Heart left ventricle (tissue), 16 donors: ENCODE data around the gene DLGAP1. TPM values are rescaled to one million over a fixed set of nuclear protein-coding genes. Genes with fewer than 3 reads are reported as not detected.

ENCODE experiments used
- ATAC-seq, 4 donors: fragments of 200-7000 bp; cut with Tn5 transposase; one replicate each; pipeline ENCODE4 v1.9.1; 2020 to 2022; ENCODE audit warnings: moderate library complexity in 4 of 4, mild to moderate bottlenecking in 3 of 4, moderate number of reproducible peaks in 1 of 4
- DNase-seq, 5 donors: peaks; one replicate each; pipeline ENCODE4 v3.0.0-alpha.2; 2020
- H3K27ac ChIP-seq, 12 donors: fragments of 200-600 bp; sonication (generic) in 4 of 12; one replicate each; pipeline versions ENCODE4 v1.5.0 to v1.8.0; 2016 to 2022; ENCODE audit warnings: mild to moderate bottlenecking in 2 of 12
- H3K27me3 ChIP-seq, 9 donors: fragments of 200-600 bp; sonication (generic) in 2 of 9; one replicate each; pipeline versions ENCODE4 v1.5.1 to v1.8.0; 2016 to 2022; ENCODE audit warnings: mild to moderate bottlenecking in 3 of 9
- H3K36me3 ChIP-seq, 9 donors: fragments of 200-600 bp; sonication (generic) in 2 of 9; one replicate each; pipeline versions ENCODE4 v1.5.0 to v1.8.0; 2018 to 2022; ENCODE audit warnings: mild to moderate bottlenecking in 2 of 9
- H3K4me1 ChIP-seq, 12 donors: fragments of 200-600 bp; sonication (generic) in 4 of 12; one replicate each; pipeline versions ENCODE4 v1.5.0 to v1.8.0; 2016 to 2022; ENCODE audit warnings: mild to moderate bottlenecking in 3 of 12
- H3K4me3 ChIP-seq, 12 donors: fragments of 200-600 bp; sonication (generic) in 4 of 12; one replicate each; pipeline versions ENCODE4 v1.5.0 to v1.8.0; 2017 to 2022; ENCODE audit warnings: mild to moderate bottlenecking in 9 of 12, moderate library complexity in 4 of 12
- H3K9me3 ChIP-seq, 12 donors: fragments of 200-600 bp; sonication (generic) in 4 of 12; one replicate each; pipeline versions ENCODE4 v1.5.0 to v1.8.0; 2016 to 2022; ENCODE audit warnings: mild to moderate bottlenecking in 1 of 12
- CTCF ChIP-seq, 12 donors: fragments of 200-600 bp; sonication (generic) in 4 of 12; IDR thresholded peaks; one replicate each; pipeline versions ENCODE4 v1.5.0 to v1.8.0; 2018 to 2022; ENCODE audit warnings: antibody characterized with exemption in 12 of 12, mild to moderate bottlenecking in 5 of 12
- POLR2A ChIP-seq, 2 donors: fragments of 450-650 bp; IDR thresholded peaks; one replicate each; pipeline ENCODE4 v1.6.1; 2017; ENCODE audit warnings: antibody characterized with exemption in 2 of 2, mild to moderate bottlenecking in 2 of 2, moderate library complexity in 2 of 2
- WGBS, 4 donors: extraction: QIAGEN DNeasy Blood & Tissue Kit in 2 of 4; methylation state at CpG; one replicate each; pipeline versions ENCODE4 v1.1.5 to v1.1.7; 2013 to 2018; 5-methylcytosine and 5-hydroxymethylcytosine counted together
- intact Hi-C, 10 donors: fragments of 100-400 bp; cut with DNase I; formaldehyde crosslinking; loops; one replicate each; pipeline versions ENCODE4 v1.11.1 to v1.14.2; 2022
- polyA plus RNA-seq, 2 donors: library from polyadenylated mRNA; stranded (reverse); fragments of 200-250 nt; gene quantifications; one replicate each; pipeline ENCODE4 v1.2.3, GENCODE V29; 2013
- total RNA-seq, 9 donors: library from RNA; depleted of rRNA in 2 of 9; stranded (reverse); fragments of >200 nt in 2 of 9; fragmentation: NEBNext Ultra II Directional in 3 of 9; extraction: Animal tissue kit (Norgen Biotek cat#: 25700) in 3 of 9; gene quantifications; one replicate each; pipeline versions ENCODE4 v1.1.0 to v1.2.4, GENCODE V29; 2016 to 2023
- donor health status: ischemic (EF 13 %, LVEDD 7.1; RV severe dilation, severe dysfunction).
- donor health status: healthy with polysubstance abuse.
- donor health status: DM: no; HTN: yes; CAD: no.
- donor health status: DM: no; HTN: no; CAD: no.
- donor health status: ischemic (EF 25% LVEDD 6.9; RV normal size, moderate dysfunction).
- donor health status: ischemic (EF 25% LVEDD 5.7; RV mildly dilated, moderate dysfunction).
- donor health status: healthy.
- donor health status: DM: yes; HTN: yes; CAD: no.
- donor health status: ischemic (EF 35%, LVEDD 5.7; RV mildly dilated, moderate dysfunction).
- donor health status: nonischemic (EF 11% LVEDD 7.7; RV severe dilation, severe dysfunction).
- donor health status: DM: yes; HTN: yes; CAD: no.
- donor health status: PGD.
- donor health status: ischemic (EF 29% LVEDD 5.4; RV normal size, mild dysfunction).
- donor health status: nonischemic (EF 23%, LVEDD 6.1; RV moderate dilation, normal function).

Gene DLGAP1
- total and polyA plus RNA-seq, 11 donors, result 0.10 to 5.5 (median 0.40) TPM; not detected in 1

GRCh38 chr18:3901811-3902210 lies 553.3 kb downstream of the DLGAP1 start:
- no peak for TF ChIP-seq POLR2A (IDR thresholded peaks at IDR 0.05)
- no peak for TF ChIP-seq CTCF (IDR thresholded peaks at IDR 0.05)
- Histone ChIP-seq H3K9me3 (no peaks in the 10 kb centered on the region), H3K27me3 (no peaks in the 10 kb centered on the region), H3K4me1 (no peaks in the 10 kb centered on the region), H3K4me3 (no peak overlapping the region), H3K27ac (no peak overlapping the region), H3K36me3 (no peaks in the 10 kb centered on the region)
- intact Hi-C loops, result no loop called here
- ATAC-seq (no peak), DNase-seq (no peak)
- WGBS, 4 donors, result 83 to 93% (median 92%) methylated on average over 2 of the region's 2 CpGs

- Histone ChIP-seq H3K27me3 (no peaks in the 10 kb centered on the region), H3K9me3 (no peaks in the 10 kb centered on the region), H3K36me3 (no peaks in the 10 kb centered on the region), H3K27ac (no peak overlapping the region), H3K4me1 (no peaks in the 10 kb centered on the region), H3K4me3 (no peak overlapping the region)
- ATAC-seq (no peak), DNase-seq (no peak)
- WGBS, 4 donors, result 86 to 89% (median 87%) methylated on average over 8 of the region's 8 CpGs
- TF ChIP-seq POLR2A (IDR thresholded peaks at IDR 0.05), result no peak
- TF ChIP-seq CTCF (IDR thresholded peaks at IDR 0.05), result no peak
- intact Hi-C loops, result no loop called here
These were observed 554.1 kb downstream of the DLGAP1 start for GRCh38 chr18:3901042-3901441.

- Histone ChIP-seq H3K27me3 (no peaks in the 10 kb centered on the region), H3K27ac (no peak overlapping the region), H3K4me1 (no peaks in the 10 kb centered on the region), H3K4me3 (no peak overlapping the region), H3K9me3 (no peaks in the 10 kb centered on the region), H3K36me3 (no peaks in the 10 kb centered on the region)
- intact Hi-C loops, result no loop called here
- DNase-seq (no peak), ATAC-seq (no peak)
- WGBS, 4 donors, result 79 to 86% (median 81%) methylated on average over 2 of the region's 2 CpGs
- TF ChIP-seq POLR2A (IDR thresholded peaks at IDR 0.05) (no peak), CTCF (IDR thresholded peaks at IDR 0.05) (no peak)
These were observed 554.8 kb downstream of the DLGAP1 start for GRCh38 chr18:3900327-3900726.

GRCh38 chr18:3898861-3899613 lies 556.1 kb downstream of the DLGAP1 start:
- ATAC-seq, result no peak
- Histone ChIP-seq H3K27me3 (no peaks in the 10 kb centered on the region), H3K36me3 (no peaks in the 10 kb centered on the region), H3K4me1 (no peaks in the 10 kb centered on the region), H3K9me3 (no peaks in the 10 kb centered on the region), H3K4me3 (no peak overlapping the region), H3K27ac (no peak overlapping the region)
- no peak for TF ChIP-seq CTCF (IDR thresholded peaks at IDR 0.05)
- TF ChIP-seq POLR2A (IDR thresholded peaks at IDR 0.05), result no peak
- WGBS, 4 donors, result 85 to 93% (median 91%) methylated on average over 4 of the region's 4 CpGs
- no peak for DNase-seq
- intact Hi-C loops, result loop anchor here in 1 of 10 donors (2.0 kb wide), 1 partner anchor 20 kb away; no protein-coding TSS in a partner anchor
